ENCODE data around the gene IL11RA. TPM values are rescaled to one million over a fixed set of nuclear protein-coding genes. Genes with fewer than 3 reads are reported as not detected.

IL11RA gene
- total RNA-seq, 1 donor from 2014 or later = 25.7 TPM

DNA sequence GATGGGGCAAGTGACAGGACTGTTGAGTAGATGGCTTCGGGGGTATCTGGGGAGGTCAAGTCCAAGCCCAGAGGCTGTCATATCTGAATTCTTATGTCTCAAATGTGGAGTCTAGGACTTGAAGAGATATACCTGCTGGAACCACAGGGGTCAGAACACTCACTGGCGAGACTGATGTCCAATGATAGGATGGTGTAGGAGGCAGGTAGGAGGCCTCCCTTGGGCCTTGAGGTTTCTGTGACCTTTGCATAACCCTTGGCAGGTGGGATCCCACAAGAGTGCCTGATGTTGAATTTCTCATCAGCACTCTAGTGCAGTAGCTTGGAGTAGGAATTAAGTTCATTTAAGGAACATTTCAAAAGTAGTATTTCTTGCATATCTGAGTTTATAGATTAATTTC, 55.1 kb downstream of the IL11RA start:
- no peaks in the 10 kb centered on the region for H3K9me3 ChIP-seq
- peaks cover 10% of the 10 kb centered on the region for H3K4me1 ChIP-seq
- no peak overlapping the region for H3K4me3 ChIP-seq
- ATAC-seq (no peak), DNase-seq (no peak)
- TF ChIP-seq, protein P1, sequence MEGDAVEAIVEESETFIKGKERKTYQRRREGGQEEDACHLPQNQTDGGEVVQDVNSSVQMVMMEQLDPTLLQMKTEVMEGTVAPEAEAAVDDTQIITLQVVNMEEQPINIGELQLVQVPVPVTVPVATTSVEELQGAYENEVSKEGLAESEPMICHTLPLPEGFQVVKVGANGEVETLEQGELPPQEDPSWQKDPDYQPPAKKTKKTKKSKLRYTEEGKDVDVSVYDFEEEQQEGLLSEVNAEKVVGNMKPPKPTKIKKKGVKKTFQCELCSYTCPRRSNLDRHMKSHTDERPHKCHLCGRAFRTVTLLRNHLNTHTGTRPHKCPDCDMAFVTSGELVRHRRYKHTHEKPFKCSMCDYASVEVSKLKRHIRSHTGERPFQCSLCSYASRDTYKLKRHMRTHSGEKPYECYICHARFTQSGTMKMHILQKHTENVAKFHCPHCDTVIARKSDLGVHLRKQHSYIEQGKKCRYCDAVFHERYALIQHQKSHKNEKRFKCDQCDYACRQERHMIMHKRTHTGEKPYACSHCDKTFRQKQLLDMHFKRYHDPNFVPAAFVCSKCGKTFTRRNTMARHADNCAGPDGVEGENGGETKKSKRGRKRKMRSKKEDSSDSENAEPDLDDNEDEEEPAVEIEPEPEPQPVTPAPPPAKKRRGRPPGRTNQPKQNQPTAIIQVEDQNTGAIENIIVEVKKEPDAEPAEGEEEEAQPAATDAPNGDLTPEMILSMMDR (IDR thresholded peaks at IDR 0.05) = no peak
- H3K36me3 ChIP-seq = no peaks in the 10 kb centered on the region
- H3K27ac ChIP-seq = no peak overlapping the region
- intact Hi-C loops (cut with DNase I) = no loop called here
- H3K27me3 ChIP-seq (ENCODE audit: low read depth) = no peaks in the 10 kb centered on the region

DNA sequence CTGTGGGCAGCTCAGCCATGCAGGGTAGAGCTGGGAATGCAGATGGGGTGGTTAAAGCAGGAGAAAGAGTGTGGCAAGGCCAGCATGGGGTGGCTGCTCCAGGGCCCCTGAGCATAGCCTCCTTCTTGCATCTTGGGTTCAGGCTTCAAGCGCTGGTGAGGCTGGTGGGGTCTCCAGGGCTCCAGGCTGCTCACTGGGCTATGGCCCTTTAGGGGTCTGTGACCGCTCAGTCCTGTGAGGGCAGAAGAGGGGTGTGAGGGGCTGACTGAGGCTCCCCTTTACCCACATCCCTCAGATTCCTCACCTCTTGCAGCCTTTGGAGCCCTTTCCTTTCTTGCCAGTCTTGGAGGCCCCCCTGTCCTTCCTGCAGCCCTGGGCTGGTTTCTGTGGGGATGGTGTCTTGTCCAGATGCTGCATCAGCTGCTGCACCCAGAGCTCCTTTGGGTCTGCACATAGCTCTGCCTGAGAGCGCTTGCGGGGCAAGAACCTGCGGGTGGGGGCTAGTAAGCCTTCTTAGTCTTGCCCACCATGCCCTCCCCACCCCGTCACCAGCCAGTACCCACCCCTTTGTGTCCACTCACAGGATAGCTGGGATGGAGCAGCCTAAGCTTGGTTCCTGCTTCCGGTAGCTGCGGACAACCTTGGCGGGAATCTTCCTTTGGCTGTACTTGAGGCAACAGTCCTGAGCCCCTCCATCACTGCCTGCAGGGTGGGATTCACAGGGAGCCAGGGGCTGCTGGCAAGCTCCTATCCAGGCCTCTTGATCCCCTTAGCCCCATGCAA, 57.4 kb downstream of the IL11RA start:
- Histone ChIP-seq H3K27ac (no peak overlapping the region), H3K36me3 (no peaks in the 10 kb centered on the region), H3K4me3 (no peak overlapping the region), H3K4me1 (peaks cover 10% of the 10 kb centered on the region), H3K27me3 (ENCODE audit: low read depth) (no peaks in the 10 kb centered on the region), H3K9me3 (no peaks in the 10 kb centered on the region)
- ATAC-seq (peak; percentile 16 to 20), DNase-seq (no peak)
- intact Hi-C loops (cut with DNase I) = no loop called here
- TF ChIP-seq, protein P1 (IDR thresholded peaks at IDR 0.05) = no peak

DNA sequence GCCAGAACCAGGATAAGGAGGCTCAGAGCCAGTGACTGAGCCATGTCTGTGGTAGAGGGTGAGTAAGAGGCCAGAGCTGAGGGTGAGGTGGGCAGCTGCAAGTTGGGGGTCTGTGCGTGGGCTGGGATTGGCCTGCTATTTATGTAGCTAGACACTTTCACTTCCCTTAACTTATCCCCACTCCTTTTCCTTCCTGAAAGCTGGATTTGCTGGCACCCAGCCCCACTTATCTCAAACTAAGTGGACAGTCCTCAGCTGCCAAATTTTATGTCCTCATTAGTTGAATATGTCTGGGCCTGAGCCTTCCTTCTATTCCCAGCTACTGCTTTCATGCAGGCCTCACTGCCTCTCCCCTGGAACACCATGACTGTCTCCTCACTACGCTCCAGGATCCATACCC, 58.0 kb downstream of the IL11RA start, which contains the start of gene CCL21:
Gene CCL21 (minus strand): TSS at position 114 of the 400 bp plus-strand sequence. CDS start 70 bp downstream, at position 44.
- intact Hi-C loops (cut with DNase I) = no loop called here
- Histone ChIP-seq H3K27ac (no peak within 1 kb of the TSS), H3K4me1 (peaks cover 10% of the 10 kb centered on the region), H3K36me3 (no peaks in the 10 kb centered on the region), H3K4me3 (no peak within 1 kb of the TSS), H3K9me3 (no peaks in the 10 kb centered on the region), H3K27me3 (ENCODE audit: low read depth) (no peaks in the 10 kb centered on the region)
- ATAC-seq = peak; percentile 41 to 43
- TF ChIP-seq, protein P1 (IDR thresholded peaks at IDR 0.05) = no peak
- no peak for DNase-seq

Other genes starting within 250 kb of the IL11RA start
- gene FAM219A, start 193.6 kb upstream of the IL11RA start, total RNA-seq = 24.5 TPM
- gene DNAI1, start 193.4 kb upstream of the IL11RA start, total RNA-seq = 13.5 TPM
- 0.59 TPM for gene ENHO, start 129.2 kb upstream of the IL11RA start, total RNA-seq
- 2.5 TPM for gene CNTFR, start 62.5 kb upstream of the IL11RA start, total RNA-seq
- 16.5 TPM for gene RPP25L, start 40.1 kb upstream of the IL11RA start, total RNA-seq
- gene DCTN3, start 31.7 kb upstream of the IL11RA start, total RNA-seq = 72.2 TPM
- gene ARID3C, start 23.1 kb upstream of the IL11RA start, total RNA-seq = not detected
- 35.0 TPM for gene SIGMAR1, start 14.4 kb upstream of the IL11RA start, total RNA-seq
- gene GALT, start 5.5 kb upstream of the IL11RA start, total RNA-seq = 51.3 TPM
- gene CCL27, start 10.5 kb downstream of the IL11RA start, total RNA-seq = not detected
- 2.4 TPM for gene CCL19, start 39.1 kb downstream of the IL11RA start, total RNA-seq
- 138 TPM for gene CCL21, start 58.0 kb downstream of the IL11RA start, total RNA-seq

All from lower lobe of right lung (tissue), 2 donors.